HEK293 (cell line): ENCODE data around the gene EXD3.
A peak's percentile ranks its signal among the peaks of the same experiment; 100 is the strongest.

Source experiments
- CTCF ChIA-PET: fragments of 350-600 bp; formaldehyde crosslinking; extraction: SDS; loops from one replicate; lab custom pipeline; 2021; ENCODE audit warnings: antibody characterized with exemption; lab: Yijun Ruan, JAX
- POLR2A ChIA-PET: fragments of 300-600 bp; formaldehyde crosslinking; extraction: SDS; loops from one replicate; lab custom pipeline; 2020; ENCODE audit warnings: antibody characterized with exemption, inconsistent platforms; lab: Yijun Ruan, JAX
- H3K27ac ChIP-seq: fragments of 200-500 bp; sonication (Bioruptor generic); 2 replicates; pipeline ENCODE4 v1.5.1; 2014; ENCODE audit warnings: low read depth, low read length, control low read depth, inconsistent platforms; ENCODE audit errors: extremely low read depth
- H3K36me3 ChIP-seq, 2 experiments: fragments of 200-500 bp in 1 of 2; sonication (Bioruptor generic) in 1 of 2; 1 replicate in 1 of 2; 2 replicates in 1 of 2; pipeline ENCODE4 v1.5.1; 2014 to 2017; ENCODE audit warnings: inconsistent platforms in 2 of 2, low read length in 2 of 2; ENCODE audit not compliant: control insufficient read depth in 2 of 2, insufficient read depth in 1 of 2
- H3K4me1 ChIP-seq: fragments of 200-500 bp; sonication (Bioruptor generic); 2 replicates; pipeline ENCODE4 v1.5.1; 2014; ENCODE audit warnings: mild to moderate bottlenecking, low read length, inconsistent platforms; ENCODE audit not compliant: control insufficient read depth, insufficient read depth
- H3K4me3 ChIP-seq: 2 replicates; pipeline ENCODE4 v1.5.1; 2011; ENCODE audit warnings: low read depth, mild to moderate bottlenecking, control low read depth, low read length, moderate library complexity
- H3K9me3 ChIP-seq: fragments of 200-500 bp; sonication (Bioruptor generic); 2 replicates; pipeline ENCODE4 v1.5.1; 2014; ENCODE audit warnings: low read depth, low read length, inconsistent platforms; ENCODE audit not compliant: control insufficient read depth, insufficient read depth
- ELK4 ChIP-seq: IDR thresholded peaks from 2 replicates; pipeline ENCODE4 v1.6.1; 2011; ENCODE audit warnings: mild to moderate bottlenecking, low read depth, low read length, borderline replicate concordance
- GLIS2 ChIP-seq: fragments of 450-650 bp; formaldehyde crosslinking; IDR thresholded peaks from 2 replicates; pipeline ENCODE4 v1.5.1; 2016; ENCODE audit warnings: missing biosample characterization, missing genetic modification characterization
- HIC1 ChIP-seq: fragments of 450-650 bp; formaldehyde crosslinking; IDR thresholded peaks from 2 replicates; pipeline ENCODE4 v1.5.1; 2016; ENCODE audit warnings: missing biosample characterization, missing genetic modification characterization
- KLF8 ChIP-seq: fragments of 450-650 bp; formaldehyde crosslinking; IDR thresholded peaks from 2 replicates; pipeline ENCODE4 v1.5.1; 2016; ENCODE audit warnings: missing biosample characterization, missing genetic modification characterization
- KLF9 ChIP-seq: fragments of 450-650 bp; formaldehyde crosslinking; IDR thresholded peaks from 2 replicates; pipeline ENCODE4 v1.5.1; 2016; ENCODE audit warnings: missing biosample characterization, missing genetic modification characterization, low read depth
- OVOL3 ChIP-seq: fragments of 450-650 bp; formaldehyde crosslinking; IDR thresholded peaks from 2 replicates; pipeline ENCODE4 v1.5.1; 2016; ENCODE audit warnings: missing biosample characterization, missing genetic modification characterization
- SCRT1 ChIP-seq: fragments of 450-650 bp; formaldehyde crosslinking; IDR thresholded peaks from 2 replicates; pipeline ENCODE4 v1.5.1; 2016; ENCODE audit warnings: missing biosample characterization, missing genetic modification characterization, borderline replicate concordance
- SP2 ChIP-seq: fragments of 450-650 bp; formaldehyde crosslinking; IDR thresholded peaks from 2 replicates; pipeline ENCODE4 v1.5.1; 2016; ENCODE audit warnings: missing biosample characterization, missing genetic modification characterization
- ZBTB8A ChIP-seq: fragments of 450-650 bp; formaldehyde crosslinking; IDR thresholded peaks from 2 replicates; pipeline ENCODE4 v1.5.1; 2016; ENCODE audit warnings: missing biosample characterization, missing genetic modification characterization
- ZNF10 ChIP-seq: fragments of 450-650 bp; formaldehyde crosslinking; IDR thresholded peaks from 2 replicates; pipeline ENCODE4 v1.5.1; 2017; ENCODE audit warnings: missing biosample characterization, missing genetic modification characterization
- ZNF157 ChIP-seq: fragments of 450-650 bp; formaldehyde crosslinking; IDR thresholded peaks from 2 replicates; pipeline ENCODE4 v1.5.1; 2016; ENCODE audit warnings: missing biosample characterization, missing genetic modification characterization
- ZNF239 ChIP-seq: fragments of 450-650 bp; formaldehyde crosslinking; IDR thresholded peaks from 2 replicates; pipeline ENCODE4 v1.5.1; 2016; ENCODE audit warnings: missing biosample characterization, missing genetic modification characterization
- ZNF350 ChIP-seq: fragments of 450-650 bp; formaldehyde crosslinking; IDR thresholded peaks from 2 replicates; pipeline ENCODE4 v1.5.0; 2017; ENCODE audit warnings: missing biosample characterization, mild to moderate bottlenecking, missing genetic modification characterization
- ZNF423 ChIP-seq: fragments of 450-650 bp; formaldehyde crosslinking; IDR thresholded peaks from 2 replicates; pipeline ENCODE4 v1.5.1; 2016; ENCODE audit warnings: missing biosample characterization, missing genetic modification characterization
- ZNF521 ChIP-seq: fragments of 450-650 bp; formaldehyde crosslinking; IDR thresholded peaks from 2 replicates; pipeline ENCODE4 v1.5.1; 2017; ENCODE audit warnings: missing biosample characterization, mild to moderate bottlenecking, missing genetic modification characterization
- ZNF555 ChIP-seq: fragments of 450-650 bp; formaldehyde crosslinking; conservative IDR thresholded peaks from 2 replicates; pipeline ENCODE4 v1.5.1; 2017; ENCODE audit warnings: missing biosample characterization, mild to moderate bottlenecking, missing genetic modification characterization, inconsistent platforms
- ZNF571 ChIP-seq: fragments of 450-650 bp; formaldehyde crosslinking; IDR thresholded peaks from 2 replicates; pipeline ENCODE4 v1.5.0; 2017; ENCODE audit warnings: missing biosample characterization, missing genetic modification characterization
- ZNF610 ChIP-seq: fragments of 450-650 bp; formaldehyde crosslinking; IDR thresholded peaks from 2 replicates; pipeline ENCODE4 v1.5.1; 2016; ENCODE audit warnings: missing biosample characterization, missing genetic modification characterization, borderline replicate concordance
- ZNF626 ChIP-seq: fragments of 450-650 bp; sonication (Bioruptor Pico); formaldehyde crosslinking; IDR thresholded peaks from 2 replicates; pipeline ENCODE4 v1.5.1; 2018; ENCODE audit warnings: missing biosample characterization, missing genetic modification characterization, inconsistent platforms
- ZNF768 ChIP-seq: fragments of 450-650 bp; formaldehyde crosslinking; IDR thresholded peaks from 2 replicates; pipeline ENCODE4 v1.5.1; 2018; ENCODE audit warnings: missing biosample characterization, mild to moderate bottlenecking, missing genetic modification characterization
- ZSCAN16 ChIP-seq: fragments of 450-650 bp; formaldehyde crosslinking; IDR thresholded peaks from 2 replicates; pipeline ENCODE4 v1.5.1; 2016; ENCODE audit warnings: missing biosample characterization, missing genetic modification characterization
- TF ChIP-seq, protein P1 (sequence below): fragments of 450-650 bp; formaldehyde crosslinking; IDR thresholded peaks from 2 replicates; pipeline ENCODE4 v1.5.1; 2016; ENCODE audit warnings: missing biosample characterization, missing genetic modification characterization, borderline replicate concordance
- TF ChIP-seq, protein P2 (sequence below): fragments of 450-650 bp; formaldehyde crosslinking; IDR thresholded peaks from 2 replicates; pipeline ENCODE4 v1.5.1; 2017; ENCODE audit warnings: missing biosample characterization, missing genetic modification characterization
- TF ChIP-seq, protein P3 (sequence below): fragments of 450-650 bp; formaldehyde crosslinking; IDR thresholded peaks from 2 replicates; pipeline ENCODE4 v1.5.1; 2016; ENCODE audit warnings: missing biosample characterization, missing genetic modification characterization, low read depth
- TF ChIP-seq, protein P4 (sequence below): fragments of 450-650 bp; formaldehyde crosslinking; optimal IDR thresholded peaks from 2 replicates; pipeline ENCODE3; 2016; ENCODE audit warnings: missing biosample characterization, mild to moderate bottlenecking, missing genetic modification characterization

EXD3 gene

DNA sequence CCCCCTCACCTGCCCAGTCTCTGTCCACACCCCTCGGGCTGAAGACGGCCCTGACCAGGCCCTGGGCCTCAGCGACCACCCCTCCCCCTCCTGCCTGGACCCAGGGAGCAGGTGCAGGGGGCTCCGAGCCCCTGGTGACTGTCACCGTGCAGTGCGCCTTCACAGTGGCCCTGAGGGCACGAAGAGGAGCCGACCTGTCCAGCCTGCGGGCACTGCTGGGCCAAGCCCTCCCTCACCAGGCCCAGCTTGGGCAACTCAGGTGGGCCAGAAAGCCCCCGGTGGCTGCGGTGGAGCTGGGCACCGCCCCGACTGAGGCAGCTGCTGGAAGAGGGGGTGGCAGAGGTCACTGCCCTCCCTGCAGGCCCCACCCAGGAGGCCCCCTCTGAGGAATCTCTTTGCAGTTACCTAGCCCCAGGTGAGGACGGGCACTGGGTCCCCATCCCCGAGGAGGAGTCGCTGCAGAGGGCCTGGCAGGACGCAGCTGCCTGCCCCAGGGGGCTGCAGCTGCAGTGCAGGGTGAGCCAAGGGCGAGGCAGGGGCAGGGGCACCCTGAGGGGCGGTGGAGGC lies 10.5 kb upstream of the EXD3 start:
- Histone ChIP-seq H3K36me3 (no peaks in the 10 kb centered on the region), H3K4me1 (no peaks in the 10 kb centered on the region), H3K27ac (no peak overlapping the region), H3K9me3 (no peaks in the 10 kb centered on the region), H3K4me3 (no peak overlapping the region)
- TF ChIP-seq, protein P1, sequence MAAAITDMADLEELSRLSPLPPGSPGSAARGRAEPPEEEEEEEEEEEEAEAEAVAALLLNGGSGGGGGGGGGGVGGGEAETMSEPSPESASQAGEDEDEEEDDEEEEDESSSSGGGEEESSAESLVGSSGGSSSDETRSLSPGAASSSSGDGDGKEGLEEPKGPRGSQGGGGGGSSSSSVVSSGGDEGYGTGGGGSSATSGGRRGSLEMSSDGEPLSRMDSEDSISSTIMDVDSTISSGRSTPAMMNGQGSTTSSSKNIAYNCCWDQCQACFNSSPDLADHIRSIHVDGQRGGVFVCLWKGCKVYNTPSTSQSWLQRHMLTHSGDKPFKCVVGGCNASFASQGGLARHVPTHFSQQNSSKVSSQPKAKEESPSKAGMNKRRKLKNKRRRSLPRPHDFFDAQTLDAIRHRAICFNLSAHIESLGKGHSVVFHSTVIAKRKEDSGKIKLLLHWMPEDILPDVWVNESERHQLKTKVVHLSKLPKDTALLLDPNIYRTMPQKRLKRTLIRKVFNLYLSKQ: no peak
- TF ChIP-seq ZSCAN16 (tag by site-specific recombination): no peak
- TF ChIP-seq, protein P2, sequence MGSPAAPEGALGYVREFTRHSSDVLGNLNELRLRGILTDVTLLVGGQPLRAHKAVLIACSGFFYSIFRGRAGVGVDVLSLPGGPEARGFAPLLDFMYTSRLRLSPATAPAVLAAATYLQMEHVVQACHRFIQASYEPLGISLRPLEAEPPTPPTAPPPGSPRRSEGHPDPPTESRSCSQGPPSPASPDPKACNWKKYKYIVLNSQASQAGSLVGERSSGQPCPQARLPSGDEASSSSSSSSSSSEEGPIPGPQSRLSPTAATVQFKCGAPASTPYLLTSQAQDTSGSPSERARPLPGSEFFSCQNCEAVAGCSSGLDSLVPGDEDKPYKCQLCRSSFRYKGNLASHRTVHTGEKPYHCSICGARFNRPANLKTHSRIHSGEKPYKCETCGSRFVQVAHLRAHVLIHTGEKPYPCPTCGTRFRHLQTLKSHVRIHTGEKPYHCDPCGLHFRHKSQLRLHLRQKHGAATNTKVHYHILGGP (tag by site-specific recombination): no peak
- no peak for TF ChIP-seq ZNF350 (tag by site-specific recombination)
- no peak for TF ChIP-seq ZNF239 (tag by site-specific recombination)
- TF ChIP-seq ELK4: no peak
- TF ChIP-seq ZNF610 (tag by site-specific recombination): no peak
- no peak for TF ChIP-seq ZNF423
- TF ChIP-seq KLF8 (tag by site-specific recombination): peak; percentile 10; the same call in 1 of the 2 replicates
- TF ChIP-seq HIC1 (tag by site-specific recombination): peak; percentile 10; the same call in 1 of the 2 replicates
- no peak for TF ChIP-seq ZNF571
- TF ChIP-seq ZNF10: no peak
- no peak for TF ChIP-seq ZNF555 (tag by site-specific recombination)
- CTCF ChIA-PET: no interaction called here
- POLR2A ChIA-PET: interaction anchor here (1.2 kb wide), 1 partner anchor 11 kb away, joined by 5 read pairs; the partner anchor contains the start of genes EXD3 and NOXA1

- no peak overlapping the region for H3K27ac ChIP-seq
- H3K4me1 ChIP-seq: no peaks in the 10 kb centered on the region
- H3K36me3 ChIP-seq: no peaks in the 10 kb centered on the region
- CTCF ChIA-PET: interaction anchor here (1.6 kb wide), 1 partner anchor 9 kb away, joined by 13 read pairs; the partner anchor contains the start of genes EXD3 and NOXA1
- H3K4me3 ChIP-seq: no peak overlapping the region
- H3K9me3 ChIP-seq: no peaks in the 10 kb centered on the region
- POLR2A ChIA-PET: interaction anchor here (1.2 kb wide), 2 partner anchors 9 to 10 kb away, joined by 3 to 5 read pairs; partner anchors contain the start of genes EXD3 and NOXA1
- TF ChIP-seq SCRT1 (tag by site-specific recombination): no peak
- TF ChIP-seq ZNF626: no peak
- TF ChIP-seq ZBTB8A (tag by site-specific recombination): 0 out of 2 replicates have a peak, but pooled peaks have one; percentile 23
- TF ChIP-seq ZNF157 (tag by site-specific recombination): no peak
- no peak for TF ChIP-seq ZNF768 (tag by site-specific recombination)
- TF ChIP-seq, protein P3, sequence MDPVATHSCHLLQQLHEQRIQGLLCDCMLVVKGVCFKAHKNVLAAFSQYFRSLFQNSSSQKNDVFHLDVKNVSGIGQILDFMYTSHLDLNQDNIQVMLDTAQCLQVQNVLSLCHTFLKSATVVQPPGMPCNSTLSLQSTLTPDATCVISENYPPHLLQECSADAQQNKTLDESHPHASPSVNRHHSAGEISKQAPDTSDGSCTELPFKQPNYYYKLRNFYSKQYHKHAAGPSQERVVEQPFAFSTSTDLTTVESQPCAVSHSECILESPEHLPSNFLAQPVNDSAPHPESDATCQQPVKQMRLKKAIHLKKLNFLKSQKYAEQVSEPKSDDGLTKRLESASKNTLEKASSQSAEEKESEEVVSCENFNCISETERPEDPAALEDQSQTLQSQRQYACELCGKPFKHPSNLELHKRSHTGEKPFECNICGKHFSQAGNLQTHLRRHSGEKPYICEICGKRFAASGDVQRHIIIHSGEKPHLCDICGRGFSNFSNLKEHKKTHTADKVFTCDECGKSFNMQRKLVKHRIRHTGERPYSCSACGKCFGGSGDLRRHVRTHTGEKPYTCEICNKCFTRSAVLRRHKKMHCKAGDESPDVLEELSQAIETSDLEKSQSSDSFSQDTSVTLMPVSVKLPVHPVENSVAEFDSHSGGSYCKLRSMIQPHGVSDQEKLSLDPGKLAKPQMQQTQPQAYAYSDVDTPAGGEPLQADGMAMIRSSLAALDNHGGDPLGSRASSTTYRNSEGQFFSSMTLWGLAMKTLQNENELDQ: no peak
- TF ChIP-seq GLIS2 (tag by site-specific recombination): 0 out of 2 replicates have a peak, but pooled peaks have one; percentile 9
- no peak for TF ChIP-seq SP2
- no peak for TF ChIP-seq KLF9 (tag by site-specific recombination)
- no peak for TF ChIP-seq ZNF521 (tag by site-specific recombination)
- TF ChIP-seq OVOL3 (tag by site-specific recombination): no peak
- TF ChIP-seq, protein P4, sequence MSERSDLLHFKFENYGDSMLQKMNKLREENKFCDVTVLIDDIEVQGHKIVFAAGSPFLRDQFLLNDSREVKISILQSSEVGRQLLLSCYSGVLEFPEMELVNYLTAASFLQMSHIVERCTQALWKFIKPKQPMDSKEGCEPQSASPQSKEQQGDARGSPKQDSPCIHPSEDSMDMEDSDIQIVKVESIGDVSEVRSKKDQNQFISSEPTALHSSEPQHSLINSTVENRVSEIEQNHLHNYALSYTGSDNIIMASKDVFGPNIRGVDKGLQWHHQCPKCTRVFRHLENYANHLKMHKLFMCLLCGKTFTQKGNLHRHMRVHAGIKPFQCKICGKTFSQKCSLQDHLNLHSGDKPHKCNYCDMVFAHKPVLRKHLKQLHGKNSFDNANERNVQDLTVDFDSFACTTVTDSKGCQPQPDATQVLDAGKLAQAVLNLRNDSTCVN (tag by site-specific recombination): no peak
Measured at GRCh38 chr9:137432687-137433348, 9.9 kb upstream of the EXD3 start.
